CD4-positive, alpha-beta T cell treated with Interferon alpha-2 for 1 hour (primary cell): ENCODE measurements around the gene COL4A2.

Experiments used
- DNase-seq, 2 donors: peaks; one replicate each; pipeline ENCODE4 v3.0.0-alpha.2; 2020 to 2022

The COL4A2 gene

DNA sequence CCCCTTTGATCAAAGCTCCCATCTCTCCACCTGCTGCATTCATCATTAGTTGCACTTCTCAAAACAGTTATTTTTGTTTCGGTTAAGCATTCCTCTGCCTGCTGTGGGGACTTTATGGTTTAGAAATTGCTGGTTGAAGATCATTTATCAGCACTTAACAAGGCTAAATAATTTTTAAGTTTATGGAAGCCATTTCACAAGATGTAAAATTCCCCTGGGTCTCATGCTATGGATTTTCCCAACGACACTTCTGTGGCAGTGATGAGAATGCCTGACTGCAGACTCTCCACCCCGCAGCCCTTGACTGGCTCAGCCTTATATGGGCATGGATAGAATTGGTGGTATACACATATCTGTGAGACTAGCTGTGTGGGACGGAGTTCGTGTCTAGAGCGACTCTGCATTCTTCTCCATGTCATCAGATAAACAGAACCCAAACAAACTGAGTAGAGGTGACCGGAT lies 52.8 kb downstream of the COL4A2 start:
- no peak for DNase-seq

- DNase-seq = no peak
These were observed 53.5 kb downstream of the COL4A2 start for GRCh38 chr13:110360598-110360997.

GRCh38 chr13:110361365-110361911 lies 54.4 kb downstream of the COL4A2 start:
- no peak for DNase-seq

GRCh38 chr13:110363010-110363409 lies 55.9 kb downstream of the COL4A2 start:
- no peak for DNase-seq

- no peak for DNase-seq
These were observed 57.0 kb downstream of the COL4A2 start for GRCh38 chr13:110364081-110364480.

DNA sequence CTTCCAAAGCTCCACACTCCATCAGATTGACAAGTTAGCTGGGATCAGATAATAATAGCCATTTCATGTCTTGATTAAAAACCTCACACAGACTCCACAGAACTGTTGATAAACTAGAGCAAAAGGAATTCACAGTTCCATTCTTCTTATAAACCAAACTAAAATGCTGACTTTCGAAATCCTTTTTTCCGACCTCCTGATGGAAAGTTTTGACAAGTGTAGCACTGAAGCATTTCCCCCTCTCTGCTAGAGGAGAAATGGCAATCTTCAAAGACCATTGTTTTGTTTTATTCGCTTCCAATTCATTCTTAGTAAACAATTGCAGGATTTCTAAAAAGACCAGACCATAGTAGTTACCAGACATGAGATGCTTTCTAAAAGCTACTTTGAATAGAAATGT lies 58.8 kb downstream of the COL4A2 start:
- DNase-seq = no peak

DNA sequence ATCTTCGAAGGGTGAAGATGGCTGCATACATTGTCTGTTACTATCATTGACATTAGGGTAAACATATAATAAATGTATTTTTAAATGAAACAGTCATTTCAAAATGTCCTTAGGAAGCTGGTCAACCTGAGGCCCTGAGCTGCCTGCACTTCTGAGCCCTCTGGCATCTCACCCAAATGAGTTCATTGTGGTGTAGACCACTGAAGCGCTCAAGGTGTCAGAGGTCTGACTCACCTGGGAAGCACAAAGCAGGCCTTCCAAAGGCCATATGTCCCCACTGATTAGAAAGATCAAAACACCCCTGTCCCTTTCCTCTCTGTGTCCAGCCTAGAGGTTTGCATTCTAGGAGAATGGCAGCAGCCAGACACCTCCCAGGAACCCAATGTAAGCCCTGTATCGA lies 59.6 kb downstream of the COL4A2 start:
- no peak for DNase-seq

DNA sequence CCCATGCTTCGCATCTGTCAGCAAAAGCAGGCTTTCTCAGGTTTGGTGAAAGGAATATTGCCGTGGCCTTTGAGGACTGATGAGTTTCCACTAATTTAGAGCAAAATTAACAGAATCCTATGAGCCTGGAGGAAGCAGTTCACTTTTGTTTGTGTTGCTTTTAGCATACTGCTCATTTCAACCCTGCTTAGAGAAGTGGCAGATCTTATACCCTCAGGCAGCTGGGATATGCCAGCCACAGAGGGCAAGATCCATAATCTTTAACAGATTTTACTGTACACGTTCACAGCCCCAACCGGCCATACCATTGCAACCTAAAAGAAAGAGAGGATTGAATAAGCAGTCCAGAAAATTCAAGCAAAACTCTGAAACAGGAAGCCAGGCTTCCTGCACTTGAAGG lies 60.5 kb downstream of the COL4A2 start:
- DNase-seq = no peak

- DNase-seq = no peak
These were observed 61.3 kb downstream of the COL4A2 start for GRCh38 chr13:110368408-110368807.

DNA sequence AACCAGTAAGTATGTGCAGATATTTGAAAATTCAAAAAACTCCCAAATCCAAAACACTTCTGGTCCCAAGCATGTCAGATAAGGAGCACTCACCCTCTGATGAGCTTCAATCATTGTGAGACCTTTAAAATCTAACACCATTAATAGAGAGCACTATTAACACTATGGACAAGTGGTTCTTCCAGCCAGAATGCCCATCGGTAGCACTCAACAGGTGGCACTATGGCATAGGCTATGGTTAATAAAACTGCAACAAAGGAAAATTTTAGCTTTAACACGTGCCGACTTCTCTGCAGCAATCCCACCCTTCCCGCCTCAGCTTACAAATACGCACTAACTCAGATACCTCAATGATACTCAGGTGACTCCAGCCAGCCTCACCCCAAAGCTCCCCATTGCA lies 62.3 kb downstream of the COL4A2 start:
- no peak for DNase-seq

GRCh38 chr13:110371550-110372465 lies 64.7 kb downstream of the COL4A2 start:
- no peak for DNase-seq

- DNase-seq = no peak
These were observed 65.6 kb downstream of the COL4A2 start for GRCh38 chr13:110372676-110373075.

- DNase-seq = no peak
These were observed 66.5 kb downstream of the COL4A2 start for GRCh38 chr13:110373617-110374016.

DNA sequence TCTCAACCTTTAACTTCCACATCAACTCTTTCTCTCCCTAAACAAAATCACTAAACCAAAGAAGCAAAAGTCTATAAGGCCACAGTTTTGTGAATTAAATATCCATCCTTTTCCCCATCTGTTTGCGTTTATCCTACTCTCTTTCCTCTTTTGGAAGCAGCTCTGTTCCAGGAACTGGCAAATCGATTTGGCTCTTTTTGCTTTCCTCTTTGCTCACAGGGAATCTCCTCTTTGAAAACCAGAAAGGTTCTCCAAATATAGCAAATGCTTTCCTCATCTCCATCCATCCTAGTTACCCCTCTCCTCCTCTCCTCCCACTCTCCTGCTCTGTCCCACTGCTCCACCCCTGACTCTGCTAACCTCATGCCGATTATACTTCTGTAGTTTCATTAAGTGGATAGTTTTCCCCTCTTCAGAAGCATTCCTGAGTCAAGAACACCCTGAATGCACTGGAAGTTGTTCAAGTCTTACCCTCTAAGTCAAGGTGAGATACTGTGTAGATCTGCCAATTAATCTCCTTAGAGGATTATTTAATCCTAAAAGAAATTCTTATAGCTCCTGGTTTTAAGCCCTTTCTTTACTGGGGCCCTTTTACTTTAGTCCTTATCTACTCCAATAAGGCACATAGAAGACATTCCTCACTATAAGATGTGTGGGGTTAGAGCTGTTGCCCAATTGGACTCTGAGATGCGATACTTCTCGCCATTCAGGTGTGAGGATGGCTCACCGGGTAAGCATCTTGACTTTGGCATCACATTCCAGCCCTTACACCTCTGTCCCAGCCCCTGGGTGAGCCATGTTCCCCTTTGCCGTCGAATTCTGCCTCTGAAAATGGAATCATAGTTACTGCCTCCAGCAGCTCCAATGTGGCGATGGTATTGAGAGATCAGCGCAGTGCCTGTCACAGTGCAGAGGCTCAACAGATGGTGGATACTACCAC lies 67.6 kb downstream of the COL4A2 start:
- DNase-seq = no peak

GRCh38 chr13:110376120-110376519 lies 69.0 kb downstream of the COL4A2 start:
- DNase-seq = no peak

DNA sequence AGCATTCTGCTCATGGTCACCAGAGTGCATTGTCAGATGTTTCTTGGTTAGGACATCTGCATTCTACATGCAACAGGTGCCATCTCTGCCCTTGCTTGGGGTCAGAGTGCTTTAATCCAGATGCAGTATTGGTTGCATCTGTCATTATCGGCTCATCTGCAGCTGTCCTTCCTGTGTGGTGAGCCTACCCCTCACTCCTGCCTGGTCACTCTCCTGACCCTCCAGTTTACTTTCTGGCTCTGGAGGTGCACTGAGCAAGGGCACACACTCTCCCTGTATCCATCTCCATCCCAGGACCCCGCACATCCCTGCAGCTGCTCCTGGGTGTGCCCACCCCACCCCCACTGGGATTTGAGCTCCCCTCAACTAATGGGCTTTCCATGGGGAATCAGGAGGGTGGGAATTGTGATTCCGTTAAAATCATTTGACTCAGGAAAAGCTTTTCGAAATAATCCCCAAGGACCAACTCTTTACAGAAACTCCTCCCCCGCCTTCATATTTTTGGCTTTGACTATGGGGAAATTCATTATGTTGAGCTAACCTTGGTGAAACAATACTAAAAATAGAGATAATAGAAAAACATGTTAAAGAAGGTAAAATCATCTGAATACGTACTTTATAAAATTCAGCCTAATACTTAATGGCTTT lies 70.2 kb downstream of the COL4A2 start:
- no peak for DNase-seq

DNA sequence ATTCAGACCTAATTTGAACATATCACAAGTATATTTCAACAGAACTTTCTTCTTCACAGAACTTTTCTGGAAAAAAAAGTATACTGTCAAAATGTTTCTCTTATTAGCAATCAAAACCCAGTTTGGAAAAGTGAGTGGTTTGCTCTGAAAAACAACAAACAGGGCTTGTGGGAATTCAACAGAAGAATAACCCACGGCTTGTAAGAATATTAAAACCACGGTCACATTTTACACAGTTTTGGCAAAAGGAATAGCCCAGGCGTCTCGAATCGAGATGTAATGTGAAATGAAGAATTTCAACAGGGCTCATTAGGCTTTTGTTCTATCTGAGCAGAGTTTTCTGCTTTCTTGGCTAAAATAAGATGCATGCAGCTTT lies 70.7 kb downstream of the COL4A2 start:
- no peak for DNase-seq

DNA sequence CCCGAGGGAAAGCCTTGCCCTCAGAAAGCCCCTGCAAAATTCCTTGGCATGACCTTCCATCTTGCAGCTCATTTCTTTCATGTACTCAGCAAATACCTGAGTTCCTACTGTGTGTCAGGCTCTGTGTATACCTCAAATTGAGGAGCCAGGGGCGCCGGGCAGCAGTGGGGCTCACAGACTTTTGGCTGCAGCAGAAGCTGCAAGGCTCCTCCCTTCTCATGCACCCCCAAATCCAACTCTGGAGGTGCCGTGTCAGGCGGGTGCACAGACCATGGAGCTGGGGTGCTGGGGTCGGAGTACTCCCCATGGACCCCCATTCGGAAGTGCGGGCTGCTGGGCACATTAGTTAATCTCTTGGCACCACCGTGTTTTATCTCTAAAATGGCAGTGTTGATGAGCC lies 72.3 kb downstream of the COL4A2 start:
- no peak for DNase-seq

GRCh38 chr13:110379905-110380341 lies 72.8 kb downstream of the COL4A2 start:
- no peak for DNase-seq

DNA sequence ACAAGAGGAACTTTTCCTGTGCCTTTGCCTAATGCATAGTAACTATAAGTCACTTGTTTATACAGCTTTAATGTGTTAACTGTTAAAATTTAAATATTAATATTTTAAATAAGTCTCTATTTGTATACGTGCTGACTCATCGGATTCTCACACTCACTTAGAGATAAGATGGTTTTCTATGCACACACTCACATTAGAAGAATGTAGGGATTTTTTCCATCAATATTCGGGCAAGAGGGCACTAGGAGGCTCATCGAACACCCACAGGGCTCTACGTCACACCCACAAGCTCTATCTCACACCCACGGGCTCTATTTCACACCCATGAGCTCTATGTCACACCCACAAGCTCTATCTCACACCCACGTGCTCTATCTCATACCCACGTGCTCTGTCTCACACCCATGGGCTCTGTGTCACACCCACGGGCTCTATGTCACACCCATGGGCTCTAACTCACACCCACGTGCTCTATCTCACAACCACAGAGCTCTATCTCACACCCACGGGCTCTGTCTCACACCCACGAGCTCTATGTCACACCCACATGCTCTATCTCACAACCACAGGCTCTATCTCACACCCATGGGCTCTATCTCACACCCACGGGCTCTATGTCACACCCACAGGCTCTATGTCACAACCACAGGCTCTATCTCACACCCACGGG lies 73.4 kb downstream of the COL4A2 start:
- DNase-seq = no peak

GRCh38 chr13:110381029-110381360 lies 73.9 kb downstream of the COL4A2 start:
- DNase-seq = no peak

DNA sequence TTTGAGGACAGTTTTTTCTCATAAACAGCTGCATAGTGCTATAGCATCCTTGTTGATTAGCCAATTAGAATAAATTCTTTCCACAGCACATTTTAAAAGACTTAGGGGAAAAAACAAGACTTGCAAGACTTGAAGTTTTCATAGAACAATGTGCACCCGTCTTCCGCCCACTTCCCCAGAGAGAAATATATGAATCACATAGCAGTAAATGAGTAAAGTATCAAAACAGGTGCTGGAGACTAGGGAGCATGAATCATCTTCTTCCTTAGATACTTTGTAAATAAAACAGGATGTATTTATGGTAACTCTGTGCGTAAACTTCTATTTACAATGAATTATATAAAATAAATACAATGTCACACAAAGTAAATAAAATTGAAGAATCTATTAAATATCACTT lies 75.1 kb downstream of the COL4A2 start:
- DNase-seq = no peak
